IPS-NIHi11 (cell line): Measurements from ENCODE around the gene PRB3.
A peak's percentile ranks its signal among the peaks of the same experiment; 100 is the strongest.

Source experiments
- DNase-seq: peaks from one replicate; pipeline ENCODE4 v3.0.0; 2012; ENCODE audit warnings: mixed read lengths, low spot score

The PRB3 gene

DNA sequence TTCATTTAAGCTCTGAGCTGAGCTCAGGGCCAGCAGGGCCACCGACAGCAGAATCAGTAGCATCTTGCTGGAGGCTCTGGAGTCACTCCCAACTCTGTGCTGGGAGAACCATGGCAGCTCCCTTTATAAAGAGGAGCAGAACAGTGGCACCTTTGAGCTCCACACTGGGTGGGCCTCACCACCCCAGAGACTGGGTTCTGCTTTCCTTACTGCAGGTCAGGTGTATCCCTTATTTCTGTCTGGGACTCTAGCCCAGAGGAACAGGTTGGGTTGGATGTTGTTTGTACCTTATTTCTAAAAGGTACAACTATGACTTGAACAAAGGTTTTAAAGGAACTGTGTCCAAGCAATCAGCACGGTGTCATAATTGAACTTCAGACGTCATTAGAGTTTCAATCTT, at the start of gene PRB3:
TSS of gene PRB3 (minus strand) at position 101 of the 400 bp plus-strand sequence. CDS start at position 63, 38 bp downstream.
- no peak for DNase-seq

DNA sequence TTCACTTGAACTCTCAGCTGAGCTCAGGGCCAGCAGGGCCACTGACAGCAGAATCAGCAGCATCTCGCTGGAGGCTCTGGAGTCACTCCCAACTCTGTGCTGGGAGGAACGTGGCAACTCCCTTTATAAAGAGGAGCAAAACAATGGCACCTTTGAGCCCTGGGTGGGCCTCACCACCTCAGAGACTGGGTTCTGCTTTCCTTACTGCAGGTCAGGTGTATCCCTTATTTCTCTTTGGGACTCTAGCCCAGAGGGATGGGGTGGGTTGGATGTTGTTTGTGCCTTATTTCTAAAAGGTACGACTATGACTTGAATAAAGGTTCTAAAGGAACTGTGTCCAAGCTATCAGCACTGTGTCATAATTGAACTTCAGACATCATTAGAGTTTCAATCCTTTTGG, 40.8 kb upstream of the PRB3 start, which contains the start of gene PRB4:
TSS of gene PRB4 (minus strand) at position 101 of the 400 bp plus-strand sequence. CDS start at position 63, 38 bp downstream.
- no peak for DNase-seq

DNA sequence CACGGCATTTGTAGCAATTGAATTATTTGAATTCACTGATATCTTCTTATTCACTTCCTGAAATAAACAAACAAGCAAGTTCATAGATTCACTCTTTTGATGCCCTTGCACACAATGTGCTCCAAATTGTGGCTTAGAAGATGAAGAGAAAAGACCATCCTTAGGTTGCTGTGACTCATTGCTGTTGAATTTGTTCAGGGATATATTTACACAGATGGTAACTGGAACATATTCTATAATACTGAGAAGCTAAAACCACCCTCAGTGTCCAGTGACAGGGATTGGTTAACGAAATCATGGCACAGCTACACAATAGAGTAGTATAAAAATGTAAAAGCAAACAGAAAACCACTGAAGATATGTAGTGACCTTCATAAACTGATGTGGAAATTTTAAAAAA, 37.6 kb upstream of the PRB3 start:
- no peak for DNase-seq

DNA sequence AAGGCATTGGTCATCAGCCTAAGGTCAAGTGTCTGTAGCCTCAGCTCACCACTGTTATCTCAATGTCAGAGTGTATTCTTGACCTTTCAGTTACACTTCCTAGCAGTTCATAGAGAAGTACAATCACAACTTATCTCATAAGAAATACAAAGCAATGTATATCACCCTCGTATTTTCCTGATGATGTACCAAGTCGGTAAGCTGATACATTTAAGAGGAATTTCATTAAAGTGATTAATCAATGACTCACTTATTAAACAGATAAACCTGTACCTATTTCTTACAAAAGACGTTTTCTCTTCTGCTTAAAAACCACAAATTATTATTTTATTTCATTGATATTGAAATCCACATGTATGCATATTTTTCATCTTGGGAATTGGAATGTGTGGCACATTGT, 3.9 kb upstream of the PRB3 start:
- DNase-seq: no peak

DNA sequence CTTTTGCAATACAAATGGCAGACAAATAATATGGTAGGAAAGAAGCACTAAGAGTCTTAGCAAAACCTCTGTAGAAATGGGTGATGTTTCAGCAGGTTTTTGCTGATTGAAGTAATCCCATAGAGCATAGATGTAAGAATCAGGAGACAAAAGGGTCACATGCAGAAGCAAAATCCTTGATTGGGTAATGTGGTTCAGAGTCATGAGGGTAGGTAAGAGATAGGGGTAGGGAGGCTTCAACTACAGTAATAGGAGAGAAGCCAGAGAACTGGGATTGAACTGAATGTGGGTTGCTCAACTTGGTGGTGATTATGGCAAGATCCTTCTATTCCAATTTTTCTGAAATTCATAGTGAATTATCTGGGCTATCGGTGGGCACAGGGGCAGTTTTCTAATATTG, 5.0 kb downstream of the PRB3 start:
- DNase-seq: no peak

DNA sequence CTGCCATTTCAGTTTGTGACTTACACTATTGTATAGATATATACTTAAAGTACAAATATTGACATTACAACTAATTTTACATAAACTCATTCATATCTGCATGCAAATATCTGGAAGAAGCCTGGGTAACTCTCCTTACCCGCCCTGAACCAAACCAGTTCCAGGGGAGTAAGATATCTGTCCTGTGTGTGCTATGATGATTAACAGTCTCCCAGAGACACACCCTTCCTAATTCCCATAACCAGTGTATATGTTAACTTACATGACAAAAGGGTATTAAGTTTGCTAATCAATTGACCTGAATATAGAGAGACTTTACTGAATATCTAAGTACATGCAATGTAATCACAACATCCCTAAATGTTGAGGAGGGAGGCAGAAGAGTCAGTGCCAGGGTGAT, 23.0 kb downstream of the PRB3 start:
- DNase-seq: no peak

DNA sequence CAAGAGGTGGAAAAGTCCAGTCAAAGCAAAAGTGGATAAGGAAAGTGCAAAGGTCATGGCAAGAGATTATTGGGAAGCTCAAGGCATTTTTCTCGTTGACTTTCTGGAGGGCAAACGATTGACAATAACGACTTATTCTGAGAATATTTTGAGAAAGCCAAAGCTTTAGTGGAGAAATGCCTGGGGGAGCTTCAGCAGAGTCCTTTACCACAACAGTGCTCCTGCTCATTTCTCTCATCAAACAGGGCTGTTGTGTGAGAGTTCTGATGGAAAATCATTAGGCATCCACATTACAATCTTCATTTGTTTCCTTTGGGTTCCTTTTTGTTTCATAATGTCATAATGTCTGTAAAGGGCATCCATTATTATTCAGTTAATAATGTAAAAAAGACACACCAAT, 26.9 kb downstream of the PRB3 start:
- no peak for DNase-seq

DNA sequence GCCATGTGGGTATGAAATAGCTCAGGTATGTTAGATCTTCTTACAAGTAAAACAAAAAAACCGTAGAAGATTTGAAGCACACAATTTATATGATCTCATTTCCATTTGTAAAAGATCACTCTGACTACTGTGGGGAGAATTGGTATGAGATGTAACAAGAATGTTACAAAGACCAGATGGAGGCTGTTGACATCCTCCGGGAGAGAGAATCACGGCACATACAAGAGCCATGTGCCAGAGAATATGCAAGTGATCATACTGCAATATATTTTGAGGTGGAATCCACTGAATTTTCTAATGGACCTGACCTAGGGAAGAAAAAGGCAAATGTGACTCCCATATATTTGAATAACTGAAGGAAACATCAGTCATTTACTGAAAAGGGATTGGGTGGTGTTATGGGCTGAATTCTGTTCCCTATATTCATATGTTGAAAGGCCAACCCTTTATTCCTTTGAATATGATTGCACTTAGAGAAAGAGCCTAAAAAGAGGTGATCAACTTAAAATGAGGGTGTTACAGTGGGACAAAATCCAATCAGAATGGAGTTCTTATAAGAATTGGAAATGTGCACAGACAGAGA, 29.1 kb downstream of the PRB3 start:
- DNase-seq: no peak

DNA sequence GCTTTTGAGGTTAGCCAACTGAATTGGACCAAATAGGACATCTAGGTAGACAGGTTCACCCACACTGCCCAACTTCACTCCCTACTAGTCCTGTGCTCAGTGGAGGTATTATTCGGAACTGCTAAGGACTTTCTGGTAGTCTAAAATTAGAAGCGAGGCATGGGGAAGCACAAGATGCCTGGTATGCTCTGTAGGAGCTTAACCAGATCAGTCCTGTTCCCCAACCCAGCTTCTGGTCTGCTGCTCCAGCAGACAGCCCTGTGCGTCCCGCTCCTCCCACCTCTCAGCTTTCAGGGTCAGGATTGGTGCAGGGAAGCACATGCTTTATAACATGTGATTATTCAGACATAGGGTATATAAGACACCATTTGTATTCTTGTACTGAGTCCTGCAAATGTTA, 31.2 kb downstream of the PRB3 start:
- no peak for DNase-seq

DNA sequence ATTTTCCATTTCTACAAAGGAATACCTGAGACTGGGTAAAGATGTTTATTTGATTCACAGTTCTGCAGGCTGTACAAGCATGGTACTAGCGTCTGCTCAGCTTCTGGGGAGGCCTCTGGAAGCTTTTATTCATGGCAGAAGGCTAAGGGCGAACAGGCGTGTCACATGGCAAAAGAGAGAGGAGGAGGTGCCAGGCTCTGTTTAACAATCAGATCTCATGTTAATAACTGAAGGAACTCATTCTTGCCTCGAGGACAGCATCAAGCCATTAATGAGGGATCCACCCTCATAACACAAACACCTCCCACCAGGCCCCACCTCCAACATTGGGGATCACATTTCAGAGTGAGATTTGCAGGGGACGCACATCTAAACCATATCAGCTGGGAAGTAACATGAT, 36.0 kb downstream of the PRB3 start:
- DNase-seq: no peak

DNA sequence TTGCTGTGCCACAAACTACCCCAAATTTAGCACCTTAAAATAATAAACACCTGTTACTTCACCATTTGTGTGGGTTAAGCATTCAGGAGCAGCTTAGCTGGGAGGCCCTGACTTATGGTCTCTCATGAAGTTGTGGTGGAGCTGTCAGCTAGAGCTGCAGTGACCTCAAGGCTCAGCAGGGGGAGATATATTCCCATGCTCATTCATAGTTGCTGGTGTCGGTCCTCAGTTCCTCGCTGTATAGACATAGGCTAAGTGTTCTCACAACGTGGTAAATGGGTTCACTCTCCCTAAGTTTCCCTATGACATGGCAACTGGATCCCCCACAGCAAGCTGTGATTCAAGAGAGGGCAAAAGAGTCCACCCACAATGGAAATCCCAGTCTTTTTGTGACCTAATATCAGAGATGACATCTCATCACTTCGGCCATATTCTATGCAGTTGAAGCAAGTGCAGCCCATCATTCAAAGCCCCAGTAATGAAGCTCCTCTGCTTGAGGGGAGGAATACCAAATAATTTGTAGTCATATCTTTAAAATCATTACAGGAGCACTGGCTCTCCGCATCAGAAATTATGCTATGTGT, 41.1 kb downstream of the PRB3 start:
- DNase-seq: peak; percentile 79

DNA sequence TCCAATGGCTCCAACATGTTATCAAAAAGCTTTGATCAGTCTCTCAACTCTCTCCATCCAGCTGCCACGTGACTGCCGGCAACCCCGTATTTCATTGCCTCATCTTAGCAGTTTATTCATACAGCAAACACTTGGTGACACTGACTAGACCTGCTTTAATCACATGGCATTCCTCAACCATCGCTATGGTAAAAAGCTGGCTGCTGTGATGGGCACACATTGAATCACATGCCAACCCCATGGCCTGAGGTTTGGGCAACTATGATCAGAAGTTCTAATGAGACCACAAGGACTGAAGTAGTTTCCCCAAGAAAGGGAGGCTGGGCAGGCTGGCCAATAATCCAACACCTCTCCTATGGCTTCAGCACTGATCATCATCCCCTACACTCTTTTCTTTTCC, 42.1 kb downstream of the PRB3 start:
- no peak for DNase-seq
